Trophoblast cell (in vitro differentiated cells and primary cell): Measurements from ENCODE around the gene SYNJ2.
A peak's percentile ranks its signal among the peaks of the same experiment; 100 is the strongest.

Experiments used
- DNase-seq, 2 donors: peaks; one replicate each; pipeline ENCODE4 v3.0.0-alpha.2; 2016
- H2AFZ ChIP-seq: 2 replicates; pipeline ENCODE4 v1.6.1; 2013; ENCODE audit warnings: low read length, moderate library complexity, mild to moderate bottlenecking; ENCODE audit not compliant: insufficient read depth, poor library complexity
- H2AK5ac ChIP-seq: 2 replicates; pipeline ENCODE4 v1.6.1; 2013; ENCODE audit warnings: mild to moderate bottlenecking, low read length
- H2BK120ac ChIP-seq: 2 replicates; pipeline ENCODE4 v1.6.1; 2013; ENCODE audit warnings: low read length, mild to moderate bottlenecking, moderate library complexity; ENCODE audit not compliant: insufficient read depth, poor library complexity
- H2BK12ac ChIP-seq: 2 replicates; pipeline ENCODE4 v1.6.1; 2013; ENCODE audit warnings: mild to moderate bottlenecking, low read length, moderate library complexity
- H2BK5ac ChIP-seq: 2 replicates; pipeline ENCODE4 v1.6.1; 2013; ENCODE audit warnings: low read length, low read depth, moderate library complexity, mild to moderate bottlenecking; ENCODE audit not compliant: poor library complexity
- H3K14ac ChIP-seq: 2 replicates; pipeline ENCODE4 v1.6.1; 2013; ENCODE audit warnings: mild to moderate bottlenecking, low read length
- H3K18ac ChIP-seq: 2 replicates; pipeline ENCODE4 v1.6.1; 2013; ENCODE audit warnings: mild to moderate bottlenecking, low read length
- H3K23ac ChIP-seq: 2 replicates; pipeline ENCODE4 v1.6.1; 2013; ENCODE audit warnings: low read length
- H3K27ac ChIP-seq: 2 replicates; pipeline ENCODE4 v1.5.1; 2013; ENCODE audit warnings: low read depth, mild to moderate bottlenecking, inconsistent platforms, low read length, moderate library complexity
- H3K27me3 ChIP-seq: 2 replicates; pipeline ENCODE4 v1.6.1; 2013; ENCODE audit warnings: inconsistent platforms, mild to moderate bottlenecking, low read length, moderate library complexity; ENCODE audit not compliant: insufficient read depth
- H3K36me3 ChIP-seq, 2 experiments: 1 replicate in 1 of 2; 2 replicates in 1 of 2; pipeline ENCODE4 v1.6.1; 2013; ENCODE audit warnings: low read length in 2 of 2, mild to moderate bottlenecking in 2 of 2, moderate library complexity in 1 of 2; ENCODE audit not compliant: insufficient read depth in 2 of 2, control insufficient read depth in 1 of 2
- H3K4ac ChIP-seq: 2 replicates; pipeline ENCODE4 v1.6.1; 2013; ENCODE audit warnings: low read depth, mild to moderate bottlenecking, low read length, moderate library complexity
- H3K4me1 ChIP-seq, 2 experiments: 1 replicate in 1 of 2; 2 replicates in 1 of 2; pipeline ENCODE4 v1.6.1; 2013; ENCODE audit warnings: low read length in 2 of 2, mild to moderate bottlenecking in 2 of 2, moderate library complexity in 1 of 2; ENCODE audit not compliant: insufficient read depth in 2 of 2, control insufficient read depth in 1 of 2
- H3K4me2 ChIP-seq: 2 replicates; pipeline ENCODE4 v1.6.1; 2013; ENCODE audit warnings: inconsistent platforms, mild to moderate bottlenecking, low read length, moderate library complexity
- H3K4me3 ChIP-seq: 2 replicates; pipeline ENCODE4 v1.5.1; 2013; ENCODE audit warnings: mild to moderate bottlenecking, low read depth, low read length, inconsistent platforms
- H3K79me1 ChIP-seq: one replicate; pipeline ENCODE4 v1.6.1; 2013; ENCODE audit warnings: low read length
- H3K79me2 ChIP-seq: 2 replicates; pipeline ENCODE4 v1.6.1; 2013; ENCODE audit warnings: low read length, mild to moderate bottlenecking; ENCODE audit not compliant: control insufficient read depth, insufficient read depth, poor library complexity
- H3K9ac ChIP-seq: 2 replicates; pipeline ENCODE4 v1.6.1; 2013; ENCODE audit warnings: mild to moderate bottlenecking, low read length
- H3K9me3 ChIP-seq: 2 replicates; pipeline ENCODE4 v1.6.1; 2013; ENCODE audit warnings: low read depth, mild to moderate bottlenecking, control low read depth, inconsistent platforms, low read length; ENCODE audit not compliant: insufficient read depth
- H4K12ac ChIP-seq: 2 replicates; pipeline ENCODE4 v1.6.1; 2013; ENCODE audit warnings: low read depth, mild to moderate bottlenecking, low read length, moderate library complexity
- H4K8ac ChIP-seq: 2 replicates; pipeline ENCODE4 v1.6.1; 2013; ENCODE audit warnings: low read depth, mild to moderate bottlenecking, low read length, moderate library complexity
- H4K91ac ChIP-seq: one replicate; pipeline ENCODE4 v1.6.1; 2013; ENCODE audit warnings: low read depth, mild to moderate bottlenecking, low read length, moderate library complexity
- WGBS: extraction: QIAGEN DNeasy Blood & Tissue Kit; methylation state at CpG from one replicate; pipeline ENCODE4 v1.1.7; 2013; ENCODE audit warnings: missing lambda C conversion rate; ENCODE audit not compliant: insufficient read length, insufficient coverage; ENCODE audit errors: extremely low coverage; 5-methylcytosine and 5-hydroxymethylcytosine counted together

SYNJ2 gene

GRCh38 chr6:158043008-158043407 is 61.3 kb downstream of the SYNJ2 start:
- Histone ChIP-seq H3K18ac (peak overlapping the region; percentile 22), H4K91ac (peak overlapping the region; percentile 48), H4K8ac (peak overlapping the region; percentile 18), H3K4me3 (no peak overlapping the region), H3K36me3 (peaks cover 11 to 14% of the 10 kb centered on the region in 2 experiments), H3K4me2 (no peak overlapping the region), H3K23ac (no peak overlapping the region), H3K9me3 (peaks cover 2% of the 10 kb centered on the region), H3K14ac (peak overlapping the region; percentile 42), H2BK120ac (peak overlapping the region; percentile 18), H3K27ac (peak overlapping the region; percentile 75), H3K79me2 (peaks cover 10% of the 10 kb centered on the region), H3K9ac (no peak overlapping the region), H2BK12ac (peak overlapping the region; percentile 39), H3K79me1 (peaks cover 29% of the 10 kb centered on the region), H2BK5ac (peak overlapping the region; percentile 15), H4K12ac (no peak overlapping the region), H3K27me3 (no peaks in the 10 kb centered on the region), H3K4ac (peak overlapping the region; percentile 22), H2AFZ (no peak overlapping the region), H3K4me1 (peaks cover 46 to 54% of the 10 kb centered on the region in 2 experiments), H2AK5ac (peak overlapping the region; percentile 32)
- no CpG with 5 or more reads among the region's 20 CpGs for WGBS
- DNase-seq: no peak

GRCh38 chr6:158043586-158044524 is 62.2 kb downstream of the SYNJ2 start:
- peak overlapping the region; percentile 35 for H3K4ac ChIP-seq

GRCh38 chr6:158044525-158044888 is 62.8 kb downstream of the SYNJ2 start:
- peak in 1 of 2 donors; percentile 39 for DNase-seq
- Histone ChIP-seq H3K79me2 (peaks cover 10% of the 10 kb centered on the region), H3K23ac (no peak overlapping the region), H3K4ac (no peak overlapping the region), H2AFZ (no peak overlapping the region), H4K12ac (no peak overlapping the region), H3K4me3 (no peak overlapping the region), H2BK120ac (no peak overlapping the region), H3K9ac (no peak overlapping the region), H4K91ac (no peak overlapping the region), H3K9me3 (peaks cover under 1% of the 10 kb centered on the region), H3K27me3 (no peaks in the 10 kb centered on the region), H3K18ac (peak overlapping the region; percentile 10), H2BK12ac (no peak overlapping the region), H3K4me1 (peaks cover 49 to 54% of the 10 kb centered on the region in 2 experiments), H3K27ac (no peak overlapping the region), H3K4me2 (no peak overlapping the region), H3K79me1 (peaks cover 28% of the 10 kb centered on the region), H2BK5ac (no peak overlapping the region), H2AK5ac (no peak overlapping the region), H3K14ac (no peak overlapping the region), H4K8ac (no peak overlapping the region), H3K36me3 (peaks cover 9 to 14% of the 10 kb centered on the region in 2 experiments)
- WGBS: no CpG with 5 or more reads among the region's 6 CpGs

More at GRCh38 chr6:158043586-158044524, 62.2 kb downstream of the SYNJ2 start:
- Histone ChIP-seq H3K27ac (peak overlapping the region; percentile 75), H4K91ac (peak overlapping the region; percentile 48), H3K9me3 (no peaks in the 10 kb centered on the region), H3K18ac (peak overlapping the region; percentile 10), H2AK5ac (peak overlapping the region; percentile 23), H3K27me3 (no peaks in the 10 kb centered on the region), H3K36me3 (peaks cover 9 to 14% of the 10 kb centered on the region in 2 experiments), H4K8ac (peak overlapping the region; percentile 61), H3K4me3 (no peak overlapping the region), H2BK120ac (peak overlapping the region; percentile 0), H2BK5ac (peak overlapping the region; percentile 12), H4K12ac (no peak overlapping the region), H3K4me1 (peaks cover 48 to 55% of the 10 kb centered on the region in 2 experiments), H3K79me1 (peaks cover 30% of the 10 kb centered on the region), H3K23ac (no peak overlapping the region), H3K9ac (no peak overlapping the region), H3K14ac (peak overlapping the region; percentile 29), H3K4me2 (no peak overlapping the region), H2BK12ac (peak overlapping the region; percentile 2), H2AFZ (no peak overlapping the region), H3K79me2 (peaks cover 10% of the 10 kb centered on the region)
- peak in 1 of 2 donors; percentile 47 for DNase-seq
- no CpG with 5 or more reads among the region's 31 CpGs for WGBS

GRCh38 chr6:158046201-158047126 is 64.8 kb downstream of the SYNJ2 start:
- Histone ChIP-seq H3K79me1 (peaks cover 14% of the 10 kb centered on the region), H2AFZ (no peak overlapping the region), H3K27me3 (no peaks in the 10 kb centered on the region), H2BK12ac (no peak overlapping the region), H3K9ac (no peak overlapping the region), H3K4me1 (peaks cover 37 to 47% of the 10 kb centered on the region in 2 experiments), H3K36me3 (peaks cover 9 to 20% of the 10 kb centered on the region in 2 experiments), H3K18ac (peak overlapping the region; percentile 27), H3K9me3 (peaks cover 6% of the 10 kb centered on the region), H3K79me2 (peaks cover 2% of the 10 kb centered on the region), H3K4me3 (no peak overlapping the region), H2BK120ac (no peak overlapping the region), H3K14ac (no peak overlapping the region), H3K23ac (no peak overlapping the region), H2BK5ac (no peak overlapping the region), H4K91ac (no peak overlapping the region), H3K4ac (no peak overlapping the region), H4K8ac (no peak overlapping the region), H3K27ac (no peak overlapping the region), H3K4me2 (no peak overlapping the region), H4K12ac (no peak overlapping the region), H2AK5ac (no peak overlapping the region)
- no peak for DNase-seq
- WGBS: no CpG with 5 or more reads among the region's 20 CpGs
